ENCODE results near the gene DEFB113.

DEFB113 gene

GRCh38 chr6:49934770-49935169, 34.7 kb downstream of the DEFB113 start:
- DNase-seq: no peak

GRCh38 chr6:49933526-49933925, 35.9 kb downstream of the DEFB113 start:
- DNase-seq: no peak

GRCh38 chr6:49929340-49929739, 40.1 kb downstream of the DEFB113 start:
- no peak for DNase-seq

- DNase-seq: no peak
Observed at GRCh38 chr6:49923826-49924225, 45.6 kb downstream of the DEFB113 start.

GRCh38 chr6:49919935-49920644, 49.3 kb downstream of the DEFB113 start:
- DNase-seq: no peak

GRCh38 chr6:49919261-49919660, 50.2 kb downstream of the DEFB113 start:
- no peak for DNase-seq

GRCh38 chr6:49918787-49919186, 50.6 kb downstream of the DEFB113 start:
- no peak for DNase-seq
